GM21381 (cell line): ENCODE measurements around the gene ITGA2.
A peak's percentile ranks its signal among the peaks of the same experiment; 100 is the strongest.
"Not testable (repeated sequence)": the region's sequence is repeated elsewhere in the genome, so short reads cannot be mapped to it uniquely, and the experiment has no call there.

ENCODE experiments used
- ATAC-seq: cut with Tn5 transposase; IDR thresholded peaks from one replicate; pipeline ENCODE4 v1.9.1; 2021; ENCODE audit warnings: mild to moderate bottlenecking, moderate library complexity; ENCODE audit not compliant: unreplicated experiment

The ITGA2 gene

GRCh38 chr5:52989025-52989780 is at the start of gene ITGA2:
ITGA2 (plus strand) TSS chr5:52989352; CDS start chr5:52989469, 117 bp downstream.
- peak; percentile 54 for ATAC-seq

DNA sequence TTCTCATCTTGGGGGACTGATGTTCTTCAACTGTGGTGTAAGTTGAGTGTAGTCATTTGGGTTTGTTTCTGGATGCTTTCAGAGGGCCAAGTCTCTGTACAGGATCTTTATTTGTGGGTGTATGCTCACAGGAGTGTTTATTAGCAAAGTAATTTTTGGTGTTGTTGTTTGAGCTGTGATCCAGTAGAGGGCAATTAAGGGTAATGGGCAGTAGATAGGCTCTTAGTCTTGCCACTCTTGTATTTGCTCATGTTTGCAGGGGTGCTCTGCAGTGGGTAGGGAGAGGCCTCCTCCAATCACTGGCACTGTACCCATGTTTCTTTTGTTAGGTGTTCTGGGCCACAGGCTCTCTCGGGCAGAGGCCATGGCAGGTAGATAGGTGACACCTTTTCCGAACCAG is 45.9 kb upstream of the ITGA2 start:
- no peak for ATAC-seq

DNA sequence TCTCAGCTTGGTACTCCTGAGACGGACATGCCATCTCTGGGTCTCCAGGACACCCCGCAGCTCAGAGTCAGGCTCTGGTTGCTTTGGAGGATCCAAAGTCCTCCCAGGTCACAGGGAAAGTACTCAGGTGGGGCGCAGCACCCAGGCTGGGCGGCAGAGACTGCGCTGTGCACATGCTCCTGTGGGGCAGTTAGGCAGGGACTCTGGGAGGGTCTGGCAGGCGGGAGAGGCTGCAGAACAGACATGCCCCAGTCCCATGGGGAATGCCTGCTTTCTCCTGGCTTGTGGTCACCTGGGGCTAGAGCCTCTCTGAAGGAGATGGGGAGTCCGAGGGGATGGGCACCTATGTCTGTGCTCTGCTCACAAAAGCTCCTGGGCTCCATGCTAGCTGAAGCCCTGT is 45.3 kb upstream of the ITGA2 start:
- no peak for ATAC-seq

DNA sequence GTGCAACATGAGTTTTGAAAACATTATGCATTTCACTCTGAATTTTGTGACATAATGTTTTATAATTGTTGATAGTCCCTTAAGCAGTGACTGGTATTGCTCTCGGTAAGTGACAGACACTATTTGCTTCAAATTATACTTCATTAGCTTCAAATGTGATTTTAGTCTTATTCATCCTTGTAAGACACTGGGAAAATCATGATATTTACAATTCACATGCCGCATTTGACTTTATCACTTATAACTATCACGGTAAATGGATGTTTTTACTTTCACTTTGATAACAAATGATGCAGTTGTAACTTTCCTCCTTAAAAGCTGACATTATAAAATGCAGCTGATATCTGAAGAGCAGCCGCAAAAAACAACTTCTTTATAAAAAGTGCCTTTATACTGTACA is 44.1 kb upstream of the ITGA2 start:
- ATAC-seq = no peak

DNA sequence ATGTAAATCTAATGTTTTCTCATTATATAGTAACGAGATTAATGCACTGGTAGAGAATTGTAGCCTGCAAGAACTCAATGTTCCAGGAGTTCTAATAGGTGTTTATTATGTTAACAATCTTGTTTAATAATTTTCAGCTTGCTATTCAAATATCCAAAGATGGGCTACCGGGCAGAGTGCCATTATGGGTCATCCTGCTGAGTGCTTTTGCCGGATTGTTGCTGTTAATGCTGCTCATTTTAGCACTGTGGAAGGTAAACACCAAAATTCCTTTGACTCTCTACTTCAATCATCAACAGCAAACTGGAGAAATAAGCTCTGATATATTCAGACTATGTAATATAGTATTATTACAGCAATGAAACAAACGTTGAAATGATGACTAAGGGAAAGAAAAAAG is 41.9 kb upstream of the ITGA2 start:
- ATAC-seq = no peak

GRCh38 chr5:52947851-52948250 is 41.3 kb upstream of the ITGA2 start:
- ATAC-seq = no peak

DNA sequence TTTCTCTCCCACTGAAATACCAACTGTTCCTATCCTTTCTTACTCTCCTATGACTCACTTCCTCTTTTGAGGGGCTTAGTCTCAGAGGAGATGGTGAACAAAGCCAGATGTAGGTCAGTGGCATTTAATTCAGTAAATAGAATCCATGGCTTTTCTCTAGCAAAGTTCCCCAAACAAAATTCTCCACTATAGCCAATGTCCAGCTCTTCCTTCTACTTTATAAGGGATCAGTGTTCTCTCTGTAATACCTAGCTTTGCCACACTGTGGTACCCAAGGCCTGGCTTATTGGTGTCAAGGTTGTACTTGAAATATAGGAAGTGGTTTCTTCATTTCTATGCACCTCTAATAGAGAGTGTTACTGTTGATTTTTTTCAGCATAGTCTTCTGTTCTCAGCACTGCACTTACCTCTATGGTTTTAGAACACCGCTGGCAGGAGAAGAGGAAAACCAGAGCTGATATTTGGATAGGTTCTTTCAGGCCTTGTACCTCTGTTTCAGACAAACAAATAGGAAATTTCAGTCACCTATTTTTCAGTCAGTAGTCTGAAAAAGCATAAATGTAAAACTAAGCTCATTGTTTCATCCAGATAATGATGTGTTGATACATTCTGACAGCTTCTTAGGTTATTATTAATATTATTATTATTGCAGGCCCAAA is 40.6 kb upstream of the ITGA2 start:
- ATAC-seq = peak; percentile 100

DNA sequence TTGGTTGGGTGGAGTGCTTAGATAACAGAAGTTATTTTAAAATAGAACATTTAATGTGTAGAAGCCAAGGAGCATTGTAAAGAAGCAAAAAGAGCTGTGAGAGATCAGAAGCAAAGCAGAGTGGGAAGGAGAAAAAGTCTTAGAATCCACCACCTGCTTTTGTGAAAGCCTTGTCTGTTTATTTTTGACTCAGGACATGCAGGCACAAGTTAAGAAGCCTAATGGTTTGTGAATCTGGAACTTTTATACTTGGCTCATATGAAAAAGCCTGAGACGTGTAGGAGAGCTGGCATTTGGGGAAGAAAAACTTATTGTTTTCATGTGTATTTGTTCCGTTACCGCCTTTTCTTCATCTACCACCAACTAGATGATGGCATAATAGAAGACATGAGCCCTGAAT is 38.5 kb upstream of the ITGA2 start:
- ATAC-seq = no peak

DNA sequence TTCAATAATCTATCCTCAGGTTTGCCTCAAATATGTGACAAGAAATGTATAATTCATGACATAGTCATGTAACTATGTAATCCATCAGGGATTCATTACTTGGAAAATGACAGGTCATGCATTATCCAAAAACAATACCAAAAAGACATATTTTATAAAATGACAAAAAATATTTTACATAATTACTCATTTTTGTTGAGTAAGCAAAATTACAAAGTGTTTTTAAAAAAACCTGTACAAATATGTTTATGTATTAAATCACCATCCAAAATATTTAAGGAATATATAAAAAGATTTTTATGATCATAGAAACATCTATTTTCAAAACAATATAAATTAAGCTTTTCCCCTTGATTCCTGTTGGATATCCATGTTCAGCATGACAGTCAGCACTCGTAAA is 36.7 kb upstream of the ITGA2 start:
- ATAC-seq = no peak

DNA sequence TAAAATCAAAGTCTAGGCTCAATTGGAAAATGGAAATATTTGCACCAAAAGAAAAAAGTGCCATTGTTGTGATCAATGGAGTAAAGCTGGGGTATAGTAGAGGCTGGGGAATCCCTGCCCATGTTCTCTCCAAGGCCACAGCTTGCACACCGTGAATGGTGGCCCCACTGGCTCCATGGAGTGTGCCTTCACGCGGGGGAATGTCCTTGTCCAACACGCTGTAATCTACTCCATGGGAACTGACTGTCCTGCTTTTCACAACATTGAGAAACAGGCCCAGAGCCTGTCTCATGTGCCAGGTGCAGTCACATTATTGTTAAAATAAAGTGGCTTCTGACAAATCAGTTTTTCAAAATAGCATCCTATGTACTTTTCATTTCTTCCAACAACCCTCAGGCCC is 33.1 kb upstream of the ITGA2 start:
- ATAC-seq = no peak

DNA sequence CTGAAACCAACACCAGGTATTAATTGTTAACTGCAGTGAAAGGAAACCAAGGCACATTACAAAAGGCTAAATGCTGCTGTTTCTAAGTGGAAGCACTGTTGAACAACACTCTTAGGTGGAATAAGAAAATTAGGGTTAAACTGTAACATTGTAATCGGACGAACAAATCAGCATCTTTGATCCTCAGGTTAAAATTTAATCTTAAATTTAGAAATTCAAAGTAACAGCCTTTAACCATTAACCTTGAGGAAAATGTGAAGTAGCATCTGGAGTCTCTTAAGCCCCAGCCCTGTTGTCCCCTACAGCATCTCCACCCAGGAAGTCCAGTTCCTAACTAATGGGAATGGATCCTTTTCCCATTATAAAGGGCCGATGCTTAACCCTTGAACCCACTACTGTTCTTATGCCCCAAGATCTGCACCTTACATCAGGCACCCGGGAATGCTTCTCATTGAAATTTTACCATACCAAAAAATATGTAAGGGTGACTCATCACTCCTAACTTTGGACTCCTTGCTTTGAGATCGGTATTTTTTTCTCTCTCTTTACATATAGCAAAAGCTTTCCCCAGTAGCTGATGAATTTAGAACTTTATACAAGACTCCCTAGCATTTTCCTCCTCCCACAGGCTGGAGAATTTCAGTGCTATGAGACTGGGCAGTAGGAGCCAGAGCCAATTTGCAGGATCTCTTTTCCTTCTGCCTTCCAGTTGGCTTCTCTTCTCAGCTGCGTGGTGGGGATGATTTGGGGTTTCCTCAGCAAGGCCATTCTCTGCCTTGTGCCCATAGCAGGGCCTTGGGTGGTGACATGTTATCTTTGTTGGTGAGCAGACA is 32.0 kb upstream of the ITGA2 start:
- ATAC-seq = no peak

- ATAC-seq = no peak
Observed at GRCh38 chr5:52961274-52961681, 27.9 kb upstream of the ITGA2 start.

DNA sequence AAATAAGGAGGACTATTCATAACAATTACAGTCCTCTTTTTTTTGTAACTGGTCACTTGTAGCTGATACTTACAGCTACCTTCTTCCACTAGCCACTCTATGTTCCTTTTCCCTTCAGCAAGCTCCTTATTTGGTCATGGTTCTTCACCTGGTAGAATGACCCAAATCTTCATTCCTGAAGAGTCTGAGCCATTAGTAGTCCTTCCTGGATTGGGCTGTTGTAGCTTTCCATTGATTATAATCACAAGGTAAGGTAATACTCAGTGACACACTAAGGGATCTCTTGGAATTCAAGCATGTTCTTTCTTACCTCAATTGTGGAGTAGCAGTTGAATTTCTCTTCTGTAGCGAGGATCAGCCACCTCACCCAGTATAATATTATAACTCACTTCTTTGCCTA is 25.5 kb upstream of the ITGA2 start:
- no peak for ATAC-seq

DNA sequence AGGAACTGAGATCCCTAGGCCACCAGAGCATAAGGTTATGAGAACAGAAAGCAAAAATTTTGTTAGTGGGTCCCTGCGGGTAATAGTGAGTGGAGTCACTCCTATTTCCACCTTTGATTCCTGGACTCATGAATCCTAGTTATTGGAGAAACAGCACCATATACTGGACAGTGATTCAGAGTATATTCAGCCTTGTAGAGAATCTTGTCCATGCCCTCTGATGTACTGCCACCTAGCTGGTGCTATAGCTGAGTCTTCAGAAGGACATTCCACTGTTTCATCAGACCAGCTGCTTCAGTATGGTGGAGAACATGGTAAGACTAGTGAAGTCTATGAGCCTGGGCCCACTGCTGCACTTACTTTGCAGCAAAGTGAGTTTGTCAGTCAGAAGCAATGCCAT is 25.0 kb upstream of the ITGA2 start:
- ATAC-seq = no peak

GRCh38 chr5:52976157-52976556 is 13.0 kb upstream of the ITGA2 start:
- not testable (repeated sequence) for ATAC-seq

DNA sequence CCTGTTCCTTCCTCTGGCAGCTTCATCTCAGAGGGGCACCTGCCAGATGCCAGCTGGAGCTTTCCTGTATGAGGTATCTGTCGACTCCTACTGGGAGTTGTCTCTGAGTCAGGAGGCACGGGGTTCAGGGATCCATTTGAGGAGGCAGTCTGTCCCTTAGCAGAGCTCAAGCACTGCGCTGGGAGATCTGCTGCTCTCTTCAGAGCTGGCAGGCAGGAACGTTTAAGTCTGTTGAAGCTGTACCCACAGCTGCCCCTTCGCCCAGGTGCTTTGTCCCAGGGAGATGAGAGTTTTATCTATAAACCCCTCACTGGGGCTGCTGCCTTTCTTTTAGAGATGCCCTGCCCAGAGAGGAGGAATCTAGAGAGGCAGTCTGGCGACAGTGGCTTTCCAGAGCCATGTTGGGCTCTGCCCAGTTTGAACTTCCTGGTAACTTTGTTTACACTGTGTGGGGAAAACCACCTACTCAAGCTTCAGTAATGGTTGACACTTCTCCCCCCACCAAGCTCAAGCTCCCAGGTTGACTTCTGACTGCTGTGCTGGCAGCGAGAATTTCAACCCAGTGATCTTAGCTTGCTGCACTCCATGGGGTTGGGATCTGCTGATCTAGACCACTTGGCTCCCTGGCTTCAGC is 11.8 kb upstream of the ITGA2 start:
- no peak for ATAC-seq

DNA sequence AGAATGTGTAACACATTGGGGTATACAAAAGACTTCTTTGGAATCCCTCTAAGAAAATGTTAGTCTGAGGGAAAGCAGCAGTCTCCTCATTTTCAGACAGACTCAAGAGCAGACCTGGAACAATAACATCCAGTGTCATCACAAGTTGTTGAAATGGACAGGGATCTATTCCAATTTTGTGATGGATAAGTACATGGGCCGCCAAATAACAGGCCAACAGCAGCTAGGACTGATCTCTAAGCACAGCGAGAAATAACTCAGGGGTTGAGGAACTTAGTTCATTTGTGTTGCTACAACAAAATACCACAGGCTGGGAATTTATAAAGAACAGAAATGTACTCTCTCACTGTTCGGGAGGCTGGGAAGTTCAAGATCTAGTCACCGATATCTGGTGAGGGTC is 7.6 kb upstream of the ITGA2 start:
- no peak for ATAC-seq

GRCh38 chr5:52983731-52984636 is 5.2 kb upstream of the ITGA2 start:
- ATAC-seq = no peak

- ATAC-seq = no peak
Observed at GRCh38 chr5:52985306-52985705, 3.8 kb upstream of the ITGA2 start.

GRCh38 chr5:52987711-52988331 is 1.3 kb upstream of the ITGA2 start:
- no peak for ATAC-seq
